Activated T-helper 1 cell treated with Interleukin-2 at 50 U/mL for 16 hours (primary cell): ENCODE data around the gene TSPAN13.

Source experiments
- DNase-seq: peaks from one replicate; pipeline ENCODE4 v3.0.0-alpha.2; 2020; ENCODE audit warnings: low read depth

Gene TSPAN13

GRCh38 chr7:16774986-16775385 is 21.4 kb downstream of the TSPAN13 start:
- no peak for DNase-seq

DNA sequence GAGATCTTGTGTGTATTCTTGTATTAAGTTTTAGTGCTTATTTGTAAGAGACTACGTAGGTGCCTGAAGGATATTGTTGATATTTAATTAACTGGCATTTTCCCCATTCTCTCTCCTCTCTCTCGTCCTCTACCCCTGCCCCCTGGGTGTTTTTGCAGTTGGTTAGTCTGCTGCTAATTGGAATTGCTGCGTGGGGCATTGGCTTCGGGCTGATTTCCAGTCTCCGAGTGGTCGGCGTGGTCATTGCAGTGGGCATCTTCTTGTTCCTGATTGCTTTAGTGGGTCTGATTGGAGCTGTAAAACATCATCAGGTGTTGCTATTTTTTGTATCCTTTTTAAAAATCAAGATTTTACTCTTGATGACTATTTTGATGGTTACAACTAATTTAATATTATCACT is 22.5 kb downstream of the TSPAN13 start:
- no peak for DNase-seq

DNA sequence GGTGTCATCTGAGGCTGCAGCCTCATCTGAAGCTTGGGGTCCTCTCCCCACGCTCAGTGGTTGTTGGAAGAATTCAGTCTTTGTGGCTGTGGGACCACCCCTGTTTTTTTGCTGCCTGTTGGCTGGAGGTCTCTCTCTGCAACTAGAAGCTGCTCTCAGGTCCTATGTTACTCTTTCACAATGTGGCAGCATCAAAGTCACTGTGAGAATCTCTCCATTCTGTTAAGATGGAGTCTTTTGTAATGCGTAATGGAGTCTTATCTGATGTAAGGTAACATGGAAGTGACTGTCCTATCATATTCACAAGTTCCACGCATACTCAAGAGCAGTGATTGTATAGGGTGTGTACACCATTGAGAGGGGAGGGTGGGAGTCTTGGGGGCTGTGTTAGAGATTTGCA is 24.9 kb downstream of the TSPAN13 start:
- DNase-seq, result no peak

- DNase-seq, result no peak
Measured at GRCh38 chr7:16779051-16779450, 25.5 kb downstream of the TSPAN13 start.

- DNase-seq, result no peak
Measured at GRCh38 chr7:16780596-16780995, 27.0 kb downstream of the TSPAN13 start.

GRCh38 chr7:16785321-16785720 is 31.8 kb downstream of the TSPAN13 start:
- DNase-seq, result no peak

GRCh38 chr7:16785846-16786245 is 32.3 kb downstream of the TSPAN13 start:
- no peak for DNase-seq

DNA sequence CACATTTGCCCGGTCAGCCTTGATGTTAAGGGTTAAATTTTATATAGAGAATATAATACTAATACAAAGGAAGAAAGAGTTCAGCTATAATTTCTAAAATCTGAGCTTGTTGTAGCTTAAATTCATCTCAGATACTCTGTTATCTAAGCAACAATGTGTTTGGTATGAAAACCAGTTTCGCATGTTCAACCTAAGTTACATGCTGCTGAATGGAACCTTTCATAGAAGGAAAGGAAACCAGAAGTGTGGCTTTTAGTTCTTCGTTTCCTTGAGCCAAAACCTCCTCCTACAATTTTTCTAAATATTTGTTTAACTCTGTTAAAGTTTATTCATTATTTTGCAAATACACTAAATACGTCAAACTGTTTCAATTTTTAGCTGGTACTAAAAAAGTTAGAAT is 32.7 kb downstream of the TSPAN13 start:
- no peak for DNase-seq

- DNase-seq, result no peak
Measured at GRCh38 chr7:16787127-16787526, 33.6 kb downstream of the TSPAN13 start.

GRCh38 chr7:16791071-16791470 is 37.5 kb downstream of the TSPAN13 start:
- no peak for DNase-seq

GRCh38 chr7:16791905-16792698 is 38.5 kb downstream of the TSPAN13 start:
- DNase-seq, result no peak

- no peak for DNase-seq
Measured at GRCh38 chr7:16794986-16795385, 41.4 kb downstream of the TSPAN13 start.

- no peak for DNase-seq
Measured at GRCh38 chr7:16795624-16796023, 42.1 kb downstream of the TSPAN13 start.

- no peak for DNase-seq
Measured at GRCh38 chr7:16801111-16801542, 47.6 kb downstream of the TSPAN13 start.

GRCh38 chr7:16801579-16801978 is 48.0 kb downstream of the TSPAN13 start:
- DNase-seq, result no peak

DNA sequence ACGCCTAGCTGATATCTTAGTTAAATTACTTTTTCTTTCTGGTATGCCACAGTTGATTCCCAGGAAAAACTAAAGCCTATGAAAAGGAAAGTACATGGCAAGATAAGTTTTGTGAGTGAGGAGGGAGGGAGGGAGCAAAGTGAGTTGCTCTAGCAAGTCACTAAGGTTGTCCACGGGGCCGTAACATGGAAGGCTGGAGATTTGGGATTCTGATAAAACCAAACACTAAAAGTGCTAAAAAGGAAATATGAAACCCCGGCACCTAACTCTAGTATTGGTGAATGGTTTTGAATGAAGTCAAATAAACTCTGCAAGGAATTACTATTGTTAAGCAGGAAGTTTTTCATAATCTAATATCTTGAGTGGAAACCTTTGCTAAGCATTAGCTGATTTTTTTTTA is 49.6 kb downstream of the TSPAN13 start:
- no peak for DNase-seq

DNA sequence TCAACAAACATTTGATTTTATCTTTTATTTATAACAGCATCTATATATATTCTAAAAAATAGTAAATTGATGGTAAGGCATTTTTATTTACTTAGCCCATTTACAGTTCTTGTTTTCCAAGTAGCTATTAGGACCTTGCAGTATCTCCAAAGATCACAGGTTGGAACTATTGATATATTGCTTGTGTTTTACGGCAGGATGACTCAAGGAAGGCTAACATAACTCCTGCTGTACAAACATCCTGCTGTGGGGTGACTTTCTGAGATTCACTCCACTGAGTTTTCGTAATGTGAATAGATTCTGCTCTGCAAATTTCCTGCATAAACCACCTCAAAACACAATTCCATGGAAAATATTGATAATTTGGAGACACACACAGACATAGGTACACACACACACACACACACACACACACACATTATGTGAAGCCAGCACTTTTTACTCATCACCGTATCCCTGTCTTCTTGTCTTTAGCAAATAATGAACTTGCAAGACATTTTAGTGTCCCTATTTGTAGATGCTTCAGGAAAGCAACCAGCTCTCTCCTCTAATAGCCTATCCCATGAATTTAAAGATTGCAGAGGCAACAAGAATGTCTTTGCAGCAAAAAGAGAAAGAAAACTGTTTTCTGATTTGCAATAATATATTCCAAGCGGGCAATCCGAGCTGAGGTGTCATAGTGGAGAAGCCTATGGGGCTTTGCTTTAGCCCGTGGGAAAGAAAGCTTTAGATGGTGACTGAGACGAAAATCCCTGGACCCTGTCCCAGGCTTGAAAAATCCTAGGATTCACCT is 50.5 kb downstream of the TSPAN13 start:
- DNase-seq, result no peak

GRCh38 chr7:16804674-16805439 is 51.3 kb downstream of the TSPAN13 start, which contains the start of gene AGR2:
AGR2 (minus strand) TSS chr7:16804999; CDS start chr7:16801796, 3,203 bp downstream.
- DNase-seq, result no peak

DNA sequence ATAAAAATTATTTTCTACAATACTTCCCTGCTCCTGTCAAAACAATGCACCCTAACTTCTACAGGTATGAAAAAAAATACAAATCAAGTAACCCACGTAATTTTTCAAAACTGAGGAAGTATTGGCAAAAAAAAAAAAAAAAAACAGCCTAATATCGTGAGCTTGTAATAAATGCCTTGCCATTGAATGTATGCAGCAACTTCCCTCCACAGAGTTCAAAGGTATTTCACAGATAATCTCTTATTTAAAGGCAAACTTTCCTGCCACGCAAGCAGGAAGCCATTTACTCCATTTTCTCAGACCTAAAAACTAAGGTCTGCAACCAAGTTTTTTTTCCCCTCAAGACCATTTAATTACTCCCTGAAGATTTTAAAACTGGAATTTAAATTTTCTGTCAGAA is 51.9 kb downstream of the TSPAN13 start:
- no peak for DNase-seq

- no peak for DNase-seq
Measured at GRCh38 chr7:16810112-16810511, 56.6 kb downstream of the TSPAN13 start.

DNA sequence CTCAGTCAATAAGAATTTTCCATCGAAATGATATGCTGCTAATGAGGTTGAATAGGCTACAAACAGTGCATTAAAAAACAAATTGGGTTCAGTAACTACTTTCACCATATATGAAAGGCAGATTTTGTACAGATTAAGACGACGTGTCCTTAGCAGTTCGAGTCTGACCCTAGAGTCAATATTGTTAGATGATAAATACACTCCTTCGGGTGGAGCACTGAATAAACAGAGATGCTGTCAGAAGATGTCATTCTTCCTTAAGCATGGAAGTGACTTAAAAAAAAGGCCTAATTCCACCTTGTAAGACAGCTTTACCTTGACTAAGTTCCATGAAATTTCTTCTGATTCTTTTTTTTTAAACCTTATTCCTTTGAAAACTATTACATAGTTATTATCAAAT is 57.0 kb downstream of the TSPAN13 start:
- DNase-seq, result no peak

DNA sequence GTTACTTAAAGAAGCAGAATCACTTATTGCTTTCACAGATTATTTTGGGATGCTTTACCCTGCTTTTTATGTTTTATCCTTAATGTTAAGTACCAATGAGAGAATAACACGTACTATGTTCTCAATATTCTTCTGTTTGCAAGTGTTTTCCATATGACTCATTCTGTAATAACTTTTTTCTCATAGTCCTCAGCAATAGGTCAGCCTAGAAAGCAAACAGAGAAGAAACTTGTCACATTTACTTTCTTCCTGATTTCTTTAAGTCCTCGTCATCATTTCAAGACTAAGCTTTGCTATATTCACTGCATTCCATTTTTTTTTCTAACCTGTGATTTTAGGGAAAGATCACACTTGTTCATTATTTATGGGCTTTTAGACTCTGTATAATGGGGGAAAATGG is 58.0 kb downstream of the TSPAN13 start:
- DNase-seq, result no peak
